Rectal smooth muscle tissue (tissue), 1 donor: ENCODE results near the gene OXER1.

Experiments used
- H3K27ac ChIP-seq: one replicate; pipeline ENCODE4 v1.7.0; 2013; ENCODE audit warnings: low read depth, low read length, inconsistent platforms
- H3K27me3 ChIP-seq: one replicate; pipeline ENCODE4 v1.7.0; 2013; ENCODE audit warnings: low read length; ENCODE audit not compliant: control insufficient read depth, insufficient read depth
- H3K36me3 ChIP-seq: one replicate; pipeline ENCODE4 v1.7.0; 2013; ENCODE audit warnings: low read length; ENCODE audit not compliant: control insufficient read depth, insufficient read depth
- H3K4me1 ChIP-seq: one replicate; pipeline ENCODE4 v1.7.0; 2013; ENCODE audit warnings: low read length; ENCODE audit not compliant: control insufficient read depth, insufficient read depth
- H3K4me3 ChIP-seq: one replicate; pipeline ENCODE4 v1.7.0; 2013; ENCODE audit warnings: low read length
- H3K9ac ChIP-seq: one replicate; pipeline ENCODE4 v1.7.0; 2013; ENCODE audit warnings: low read length

The OXER1 gene

GRCh38 chr2:42723465-42723864 lies 40.5 kb downstream of the OXER1 start:
- Histone ChIP-seq H3K4me3 (no peak overlapping the region), H3K9ac (no peak overlapping the region), H3K4me1 (peaks cover 2% of the 10 kb centered on the region), H3K36me3 (peaks cover 3% of the 10 kb centered on the region), H3K27me3 (no peaks in the 10 kb centered on the region), H3K27ac (no peak overlapping the region)

- peaks cover 3% of the 10 kb centered on the region for H3K36me3 ChIP-seq
- H3K27ac ChIP-seq: no peak overlapping the region
- no peak overlapping the region for H3K9ac ChIP-seq
- H3K4me3 ChIP-seq: no peak overlapping the region
- H3K27me3 ChIP-seq: no peaks in the 10 kb centered on the region
- peaks cover 2% of the 10 kb centered on the region for H3K4me1 ChIP-seq
Observed at GRCh38 chr2:42722320-42723190, 41.4 kb downstream of the OXER1 start.

GRCh38 chr2:42721898-42722297 lies 42.0 kb downstream of the OXER1 start:
- Histone ChIP-seq H3K9ac (no peak overlapping the region), H3K4me3 (no peak overlapping the region), H3K36me3 (peaks cover 3% of the 10 kb centered on the region), H3K4me1 (peaks cover 2% of the 10 kb centered on the region), H3K27me3 (no peaks in the 10 kb centered on the region), H3K27ac (no peak overlapping the region)

- H3K4me3 ChIP-seq: no peak overlapping the region
- no peaks in the 10 kb centered on the region for H3K27me3 ChIP-seq
- H3K9ac ChIP-seq: no peak overlapping the region
- no peaks in the 10 kb centered on the region for H3K4me1 ChIP-seq
- no peak overlapping the region for H3K27ac ChIP-seq
- no peaks in the 10 kb centered on the region for H3K36me3 ChIP-seq
Observed at GRCh38 chr2:42714686-42715085, 49.2 kb downstream of the OXER1 start.

GRCh38 chr2:42713920-42714319 lies 50.0 kb downstream of the OXER1 start:
- Histone ChIP-seq H3K36me3 (peaks cover under 1% of the 10 kb centered on the region), H3K9ac (no peak overlapping the region), H3K27me3 (no peaks in the 10 kb centered on the region), H3K27ac (no peak overlapping the region), H3K4me1 (no peaks in the 10 kb centered on the region), H3K4me3 (no peak overlapping the region)

GRCh38 chr2:42712934-42713333 lies 51.0 kb downstream of the OXER1 start:
- Histone ChIP-seq H3K9ac (no peak overlapping the region), H3K4me3 (no peak overlapping the region), H3K27ac (no peak overlapping the region), H3K4me1 (no peaks in the 10 kb centered on the region), H3K36me3 (peaks cover 6% of the 10 kb centered on the region), H3K27me3 (no peaks in the 10 kb centered on the region)
